ENCODE measurements around the gene DNM2.

- TF ChIP-seq EZH2 (IDR thresholded peaks at IDR 0.05) = no peak
- TF ChIP-seq POLR2AphosphoS5 (IDR thresholded peaks at IDR 0.05; ENCODE audit: borderline replicate concordance, low read depth, low read length) = 0 out of 2 replicates have a peak, but pooled peaks have one; percentile 27
Measured at GRCh38 chr19:10817291-10818038, 99.6 kb downstream of the DNM2 start.
